ENCODE measurements around the gene FKBP2.

Gene FKBP2

DNA sequence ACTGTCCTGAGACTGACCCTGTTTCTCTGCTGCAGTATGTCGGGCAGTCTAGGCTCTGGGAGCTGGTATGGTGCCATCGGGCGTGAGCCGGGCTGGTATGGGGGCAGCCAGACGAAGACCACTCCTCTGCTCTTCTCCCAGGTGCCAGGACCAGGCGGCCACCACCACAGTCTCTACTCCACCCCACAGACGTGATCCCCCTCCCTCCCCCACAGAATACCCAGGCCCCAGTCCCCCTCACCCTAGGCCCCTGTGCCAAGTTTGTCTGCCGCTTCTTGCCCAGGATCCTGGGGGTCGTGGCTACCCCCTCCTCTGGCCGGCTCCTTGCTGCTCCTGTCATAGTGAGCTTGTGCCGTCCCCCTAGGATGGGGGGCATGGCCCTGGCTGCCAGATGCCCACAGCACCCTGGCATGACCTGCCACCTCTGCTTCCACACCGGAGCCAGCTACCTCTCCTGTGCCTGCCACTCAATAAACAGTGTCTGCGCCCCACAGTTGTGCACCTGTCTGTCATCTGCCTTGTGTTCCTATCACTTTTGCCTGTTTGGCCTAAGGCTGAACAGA is 48.2 kb downstream of the FKBP2 start:
- TF ChIP-seq, protein P1, sequence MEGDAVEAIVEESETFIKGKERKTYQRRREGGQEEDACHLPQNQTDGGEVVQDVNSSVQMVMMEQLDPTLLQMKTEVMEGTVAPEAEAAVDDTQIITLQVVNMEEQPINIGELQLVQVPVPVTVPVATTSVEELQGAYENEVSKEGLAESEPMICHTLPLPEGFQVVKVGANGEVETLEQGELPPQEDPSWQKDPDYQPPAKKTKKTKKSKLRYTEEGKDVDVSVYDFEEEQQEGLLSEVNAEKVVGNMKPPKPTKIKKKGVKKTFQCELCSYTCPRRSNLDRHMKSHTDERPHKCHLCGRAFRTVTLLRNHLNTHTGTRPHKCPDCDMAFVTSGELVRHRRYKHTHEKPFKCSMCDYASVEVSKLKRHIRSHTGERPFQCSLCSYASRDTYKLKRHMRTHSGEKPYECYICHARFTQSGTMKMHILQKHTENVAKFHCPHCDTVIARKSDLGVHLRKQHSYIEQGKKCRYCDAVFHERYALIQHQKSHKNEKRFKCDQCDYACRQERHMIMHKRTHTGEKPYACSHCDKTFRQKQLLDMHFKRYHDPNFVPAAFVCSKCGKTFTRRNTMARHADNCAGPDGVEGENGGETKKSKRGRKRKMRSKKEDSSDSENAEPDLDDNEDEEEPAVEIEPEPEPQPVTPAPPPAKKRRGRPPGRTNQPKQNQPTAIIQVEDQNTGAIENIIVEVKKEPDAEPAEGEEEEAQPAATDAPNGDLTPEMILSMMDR (IDR thresholded peaks at IDR 0.05; ENCODE audit: low read depth, low read length): no peak
- DNase-seq (ENCODE audit: extremely low read depth, low read depth): no peak

DNA sequence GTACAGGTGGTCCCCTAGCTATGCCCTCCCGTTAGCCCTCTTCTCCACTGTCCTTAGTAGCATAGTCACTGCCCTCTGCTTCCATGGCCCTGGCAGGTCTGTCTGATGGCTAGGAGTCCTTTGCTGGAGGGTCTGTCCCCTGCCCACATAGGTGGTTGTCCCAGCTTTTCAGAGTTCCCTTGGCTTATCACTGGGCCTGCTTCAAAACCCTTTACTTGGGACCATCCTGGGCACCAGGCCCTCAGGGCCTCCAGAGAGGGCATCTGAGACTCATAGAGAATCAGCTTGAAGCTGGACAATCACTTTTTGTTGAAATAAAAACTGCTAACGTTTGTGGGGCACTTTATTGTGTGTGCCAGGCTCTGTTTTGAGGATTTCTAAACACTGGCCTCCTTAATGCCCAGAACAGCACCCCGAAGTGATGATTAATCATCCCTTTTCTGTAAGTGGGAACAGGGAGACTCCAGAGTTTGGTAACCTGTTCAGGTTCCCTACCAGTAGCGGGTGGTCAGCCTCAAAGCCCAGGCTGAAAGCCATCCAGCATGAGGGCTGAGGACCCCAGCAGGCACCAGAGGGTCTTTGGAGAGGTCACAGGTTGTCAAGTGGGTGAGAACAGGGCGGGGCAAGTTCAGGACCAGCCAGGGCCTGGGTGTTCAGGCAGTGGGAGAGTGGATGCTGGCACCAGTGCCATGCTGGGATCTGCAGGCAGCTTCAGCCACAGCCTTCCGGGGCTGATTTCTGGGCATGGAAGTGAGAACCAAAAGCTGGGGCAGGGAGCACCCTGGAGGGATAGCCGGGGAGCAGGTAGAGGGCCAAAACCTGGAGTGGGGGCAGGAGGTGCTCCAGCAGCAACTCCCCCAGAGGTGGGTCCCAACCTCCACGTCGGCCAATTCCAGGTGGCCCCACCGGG is 49.7 kb downstream of the FKBP2 start:
- no peak for DNase-seq (ENCODE audit: extremely low read depth, low read depth)
- TF ChIP-seq, protein P1 (IDR thresholded peaks at IDR 0.05; ENCODE audit: low read depth, low read length): no peak

DNA sequence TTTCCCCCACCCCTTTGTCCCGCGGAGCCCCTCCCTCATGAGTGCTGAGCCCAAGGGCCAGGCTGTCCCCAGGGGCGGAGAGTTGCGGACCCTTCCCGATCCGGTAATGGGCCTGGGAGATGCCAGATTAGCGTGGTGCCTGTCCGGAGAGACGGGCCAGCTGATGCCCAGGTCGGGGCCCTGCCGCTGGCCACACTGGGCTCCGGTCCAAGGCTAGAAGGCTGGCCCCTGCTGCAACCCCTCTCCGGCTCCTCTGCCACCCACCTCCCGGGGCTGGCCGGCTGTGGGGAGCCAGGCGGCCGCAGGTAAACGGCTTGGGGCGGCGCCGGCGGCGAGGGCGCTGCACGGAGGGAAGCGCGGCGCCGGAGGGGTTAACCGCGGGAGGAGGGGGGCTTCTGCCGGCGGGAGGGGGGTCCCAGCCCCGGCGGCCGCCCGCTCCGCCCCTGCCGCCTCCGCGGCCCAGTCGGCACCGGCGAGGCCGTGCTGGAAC is 50.4 kb downstream of the FKBP2 start, which contains the start of gene KCNK4:
Gene KCNK4, plus strand, starts transcription at position 41 of the 490 bp plus-strand sequence. CDS start 1,717 bp downstream, outside the sequence.
- no peak for DNase-seq (ENCODE audit: extremely low read depth, low read depth)
- TF ChIP-seq, protein P1 (IDR thresholded peaks at IDR 0.05; ENCODE audit: low read depth, low read length): no peak

DNA sequence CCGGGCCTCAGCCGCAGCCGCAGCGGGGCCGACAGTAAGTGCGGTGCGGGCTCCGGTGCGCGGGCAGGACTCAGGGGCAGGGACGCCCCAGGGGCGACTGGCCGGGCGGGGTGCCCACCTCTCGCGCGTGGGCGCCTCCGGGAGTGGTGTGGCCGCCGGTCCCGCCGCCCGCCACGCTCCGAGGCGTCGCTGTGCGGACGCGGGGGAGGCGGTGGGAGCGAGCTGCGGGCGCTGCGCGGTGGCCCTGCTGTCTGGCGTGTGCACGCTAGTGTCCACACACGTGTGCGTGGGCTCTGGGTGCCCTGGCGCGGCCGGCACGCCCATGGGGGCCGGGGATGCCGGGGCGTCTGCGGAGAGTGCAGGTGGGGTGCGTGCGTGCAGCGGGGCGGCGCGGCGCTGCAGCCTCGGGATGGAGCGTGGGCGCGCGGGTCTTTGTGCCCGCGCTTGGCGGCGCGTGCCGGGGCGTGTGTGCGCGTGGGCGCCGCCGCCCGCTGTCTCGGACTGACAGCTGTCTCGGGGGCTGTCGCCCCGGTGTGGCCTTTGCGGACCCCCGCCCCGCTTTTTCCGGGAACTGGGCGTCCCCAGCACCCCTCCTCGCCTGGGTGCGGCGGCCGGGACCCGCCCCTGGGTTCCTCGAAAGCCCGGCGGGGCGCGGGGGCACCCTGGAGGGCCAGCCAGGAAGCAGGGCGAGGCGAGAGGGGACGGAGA is 51.0 kb downstream of the FKBP2 start:
- DNase-seq (ENCODE audit: extremely low read depth, low read depth): no peak
- TF ChIP-seq, protein P1 (IDR thresholded peaks at IDR 0.05; ENCODE audit: low read depth, low read length): no peak

DNA sequence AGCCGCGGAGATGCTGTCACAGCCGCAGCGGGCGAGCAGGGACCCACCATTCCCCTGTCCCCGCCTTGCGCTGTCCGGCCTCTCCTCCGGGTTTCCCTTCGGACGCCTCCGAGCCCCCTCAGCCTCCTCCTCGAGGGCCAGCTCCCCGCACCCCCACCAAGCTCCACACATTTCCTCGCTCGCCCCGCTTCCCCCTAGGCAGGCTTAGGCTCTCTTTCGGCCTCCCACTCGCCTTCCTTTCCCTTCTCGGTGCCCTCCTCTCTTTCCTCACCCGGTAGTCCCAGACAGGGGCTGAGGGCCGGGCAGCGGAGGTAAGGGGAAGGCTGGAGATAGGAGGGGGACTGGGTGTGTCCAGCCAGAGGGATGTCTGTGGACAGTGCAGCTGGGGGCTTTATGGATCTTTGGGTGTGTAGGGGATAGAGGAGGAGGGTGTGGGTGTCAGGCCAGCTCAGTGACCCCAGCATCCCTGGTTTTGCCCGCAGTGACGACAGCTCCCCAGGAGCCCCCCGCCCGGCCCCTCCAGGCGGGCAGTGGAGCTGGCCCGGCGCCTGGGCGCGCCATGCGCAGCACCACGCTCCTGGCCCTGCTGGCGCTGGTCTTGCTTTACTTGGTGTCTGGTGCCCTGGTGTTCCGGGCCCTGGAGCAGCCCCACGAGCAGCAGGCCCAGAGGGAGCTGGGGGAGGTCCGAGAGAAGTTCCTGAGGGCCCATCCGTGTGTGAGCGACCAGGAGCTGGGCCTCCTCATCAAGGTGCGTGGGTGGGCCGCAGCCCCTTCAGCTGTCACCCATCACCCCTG is 51.8 kb downstream of the FKBP2 start:
- no peak for DNase-seq (ENCODE audit: extremely low read depth, low read depth)
- TF ChIP-seq, protein P1 (IDR thresholded peaks at IDR 0.05; ENCODE audit: low read depth, low read length): no peak

Measured in AG09319 (cell line).